NCI-H446 treated with DMSO at 0.1 percent for 48 hours (cell line): ENCODE data around the gene XDH.

Experiments
- DNase-seq: peaks from one replicate; lab custom pipeline; 2025; lab: John Stamatoyannopoulos, UW

The XDH gene

GRCh38 chr2:31331156-31331555 is 83.4 kb downstream of the XDH start:
- DNase-seq: no peak

- DNase-seq: no peak
Observed at GRCh38 chr2:31329081-31329625, 85.4 kb downstream of the XDH start.

GRCh38 chr2:31328026-31328425 is 86.5 kb downstream of the XDH start:
- DNase-seq: no peak

- no peak for DNase-seq
Observed at GRCh38 chr2:31327505-31327904, 87.0 kb downstream of the XDH start.

GRCh38 chr2:31324016-31324633 is 90.4 kb downstream of the XDH start:
- no peak for DNase-seq

GRCh38 chr2:31322371-31322770 is 92.2 kb downstream of the XDH start:
- no peak for DNase-seq

- DNase-seq: no peak
Observed at GRCh38 chr2:31319406-31320175, 95.0 kb downstream of the XDH start.

- no peak for DNase-seq
Observed at GRCh38 chr2:31318361-31319336, 95.9 kb downstream of the XDH start.

- no peak for DNase-seq
Observed at GRCh38 chr2:31317396-31317795, 97.1 kb downstream of the XDH start.

GRCh38 chr2:31314761-31315160 is 99.8 kb downstream of the XDH start:
- no peak for DNase-seq

- no peak for DNase-seq
Observed at GRCh38 chr2:31312898-31313297, 101.6 kb downstream of the XDH start.

GRCh38 chr2:31304816-31305215 is 109.7 kb downstream of the XDH start:
- no peak for DNase-seq

GRCh38 chr2:31302940-31303563 is 111.5 kb downstream of the XDH start:
- DNase-seq: no peak

GRCh38 chr2:31300309-31300708 is 114.2 kb downstream of the XDH start:
- no peak for DNase-seq

- DNase-seq: no peak
Observed at GRCh38 chr2:31299547-31299946, 115.0 kb downstream of the XDH start.

GRCh38 chr2:31297751-31298150 is 116.8 kb downstream of the XDH start:
- no peak for DNase-seq

- no peak for DNase-seq
Observed at GRCh38 chr2:31296641-31297287, 117.8 kb downstream of the XDH start.

GRCh38 chr2:31294196-31294595 is 120.3 kb downstream of the XDH start:
- no peak for DNase-seq

GRCh38 chr2:31287654-31288053 is 126.9 kb downstream of the XDH start:
- no peak for DNase-seq

- no peak for DNase-seq
Observed at GRCh38 chr2:31286961-31287550, 127.5 kb downstream of the XDH start.

- no peak for DNase-seq
Observed at GRCh38 chr2:31286230-31286629, 128.3 kb downstream of the XDH start.
